H9 (cell line): ENCODE results near the gene UBAP1. TPM values are rescaled to one million over a fixed set of nuclear protein-coding genes. Genes with fewer than 3 reads are reported as not detected.
A peak's percentile ranks its signal among the peaks of the same experiment; 100 is the strongest.

Source experiments
- DNase-seq: peaks from one replicate; pipeline ENCODE4 v3.0.0-alpha.2; 2017
- H2AFZ ChIP-seq: one replicate; pipeline ENCODE4 v1.6.1; 2013; ENCODE audit warnings: mild to moderate bottlenecking, low read length, control low read depth, moderate library complexity
- H2AK5ac ChIP-seq: 2 replicates; pipeline ENCODE4 v1.6.1; 2013; ENCODE audit warnings: low read length, control low read depth, mixed read lengths; ENCODE audit not compliant: insufficient read length
- H2BK120ac ChIP-seq: one replicate; pipeline ENCODE4 v1.6.1; 2013; ENCODE audit warnings: low read depth, mild to moderate bottlenecking, low read length, control low read depth, inconsistent platforms; ENCODE audit not compliant: poor library complexity, severe bottlenecking
- H2BK12ac ChIP-seq: 2 replicates; pipeline ENCODE4 v1.6.1; 2013; ENCODE audit warnings: low read length, control low read depth, mixed read lengths, low read depth; ENCODE audit not compliant: insufficient read length
- H2BK15ac ChIP-seq: 2 replicates; pipeline ENCODE4 v1.6.1; 2013; ENCODE audit warnings: low read depth, low read length, control low read depth
- H2BK20ac ChIP-seq: one replicate; pipeline ENCODE4 v1.6.1; 2013; ENCODE audit warnings: low read depth, mild to moderate bottlenecking, low read length, control low read depth, inconsistent platforms; ENCODE audit not compliant: poor library complexity, severe bottlenecking
- H2BK5ac ChIP-seq: 2 replicates; pipeline ENCODE4 v1.6.1; 2013; ENCODE audit warnings: low read length, control low read depth, mixed read lengths; ENCODE audit not compliant: insufficient read length
- H3K14ac ChIP-seq: 2 replicates; pipeline ENCODE4 v1.6.1; 2013; ENCODE audit warnings: low read length, control low read depth; ENCODE audit not compliant: insufficient read depth
- H3K18ac ChIP-seq: 2 replicates; pipeline ENCODE4 v1.6.1; 2013; ENCODE audit warnings: low read depth, mild to moderate bottlenecking, mixed read lengths, low read length, control low read depth; ENCODE audit not compliant: insufficient read length
- H3K23ac ChIP-seq: 2 replicates; pipeline ENCODE4 v1.6.1; 2013; ENCODE audit warnings: low read length, control low read depth, mixed read lengths, low read depth; ENCODE audit not compliant: insufficient read length
- H3K23me2 ChIP-seq: 2 replicates; pipeline ENCODE4 v1.6.1; 2013; ENCODE audit warnings: low read depth, mild to moderate bottlenecking, mixed read lengths, low read length, control low read depth; ENCODE audit not compliant: insufficient read length, poor library complexity, severe bottlenecking
- H3K27ac ChIP-seq: 2 replicates; pipeline ENCODE4 v1.5.1; 2013; ENCODE audit warnings: low read length, control low read depth, mixed read lengths, low read depth; ENCODE audit not compliant: insufficient read length
- H3K27me3 ChIP-seq: 2 replicates; pipeline ENCODE4 v1.6.1; 2013; ENCODE audit warnings: low read length, control low read depth, inconsistent platforms; ENCODE audit not compliant: insufficient read depth
- H3K4ac ChIP-seq: 2 replicates; pipeline ENCODE4 v1.6.1; 2013; ENCODE audit warnings: low read depth, mild to moderate bottlenecking, control low read depth, inconsistent platforms, low read length, moderate library complexity
- H3K4me1 ChIP-seq: 2 replicates; pipeline ENCODE4 v1.6.1; 2013; ENCODE audit warnings: low read length, control low read depth, inconsistent platforms; ENCODE audit not compliant: insufficient read depth
- H3K4me2 ChIP-seq: 2 replicates; pipeline ENCODE4 v1.6.1; 2013; ENCODE audit warnings: low read length, control low read depth, mixed read lengths; ENCODE audit not compliant: insufficient read length, insufficient read depth
- H3K56ac ChIP-seq: 2 replicates; pipeline ENCODE4 v1.6.1; 2013; ENCODE audit warnings: low read depth, mild to moderate bottlenecking, mixed read lengths, low read length, control low read depth; ENCODE audit not compliant: insufficient read length
- H3K79me1 ChIP-seq: 2 replicates; pipeline ENCODE4 v1.6.1; 2013; ENCODE audit warnings: low read depth, mild to moderate bottlenecking, moderate library complexity, low read length, control low read depth, inconsistent platforms; ENCODE audit not compliant: insufficient read depth, poor library complexity, severe bottlenecking
- H3K79me2 ChIP-seq: 2 replicates; pipeline ENCODE4 v1.6.1; 2013; ENCODE audit warnings: low read length, control low read depth, inconsistent platforms; ENCODE audit not compliant: insufficient read depth
- H3K9ac ChIP-seq: 2 replicates; pipeline ENCODE4 v1.6.1; 2013; ENCODE audit warnings: low read length, control low read depth, mixed read lengths; ENCODE audit not compliant: insufficient read length; ENCODE audit errors: extremely low read depth
- H3K9me3 ChIP-seq: one replicate; pipeline ENCODE4 v1.6.1; 2013; ENCODE audit warnings: low read depth, low read length, inconsistent platforms; ENCODE audit not compliant: control insufficient read depth
- H3T11ph ChIP-seq: one replicate; pipeline ENCODE4 v1.6.1; 2013; ENCODE audit warnings: mild to moderate bottlenecking, low read length, control low read depth, inconsistent platforms
- H4K20me1 ChIP-seq: one replicate; pipeline ENCODE4 v1.6.1; 2013; ENCODE audit not compliant: control insufficient read depth, insufficient read length, insufficient read depth
- H4K5ac ChIP-seq: 2 replicates; pipeline ENCODE4 v1.6.1; 2013; ENCODE audit warnings: low read depth, mild to moderate bottlenecking, mixed read lengths, low read length, control low read depth; ENCODE audit not compliant: insufficient read length
- H4K8ac ChIP-seq: replicated peaks from 2 replicates; pipeline ENCODE4 v1.6.1; 2013; ENCODE audit warnings: low read length, control low read depth, mixed read lengths, low read depth; ENCODE audit not compliant: insufficient read length
- H4K91ac ChIP-seq: 2 replicates; pipeline ENCODE4 v1.6.1; 2013; ENCODE audit warnings: low read depth, mild to moderate bottlenecking, moderate library complexity, mixed read lengths, low read length, control low read depth; ENCODE audit not compliant: insufficient read length
- H3K27ac Mint-ChIP-seq, 3 experiments: 2 replicates in 2 of 3; 3 replicates in 1 of 3; pipeline ENCODE4 v1.8.0; 2020 to 2021; ENCODE audit warnings: mixed read lengths in 3 of 3, mild to moderate bottlenecking in 1 of 3, moderate library complexity in 1 of 3
- H3K27me3 Mint-ChIP-seq: 2 replicates; pipeline ENCODE4 v1.8.0; 2021; ENCODE audit warnings: low read depth, mild to moderate bottlenecking, moderate library complexity, mixed read lengths
- H3K36me3 Mint-ChIP-seq, 3 experiments: 2 replicates in 2 of 3; 3 replicates in 1 of 3; pipeline ENCODE4 v1.8.0; 2020 to 2021; ENCODE audit warnings: low read depth in 3 of 3, mixed read lengths in 3 of 3; ENCODE audit not compliant: insufficient read depth in 1 of 3
- H3K4me1 Mint-ChIP-seq, 2 experiments: 2 replicates each; pipeline ENCODE4 v1.8.0; 2020; ENCODE audit warnings: mixed read lengths in 2 of 2
- H3K4me3 Mint-ChIP-seq, 2 experiments: 2 replicates in 1 of 2; 3 replicates in 1 of 2; pipeline ENCODE4 v1.8.0; 2020 to 2021; ENCODE audit warnings: mild to moderate bottlenecking in 2 of 2, mixed read lengths in 2 of 2, moderate library complexity in 1 of 2
- H3K9me3 Mint-ChIP-seq, 2 experiments: 2 replicates in 1 of 2; 3 replicates in 1 of 2; pipeline ENCODE4 v1.8.0; 2020; ENCODE audit warnings: mild to moderate bottlenecking in 2 of 2, mixed read lengths in 2 of 2, moderate library complexity in 1 of 2
- WGBS: extraction: QIAGEN DNeasy Blood & Tissue Kit; methylation state at CpG from one replicate; pipeline ENCODE4 v1.1.7; 2013; ENCODE audit warnings: missing lambda C conversion rate, low lambda C conversion rate, mixed read lengths; ENCODE audit not compliant: insufficient read length; ENCODE audit errors: extremely low coverage; 5-methylcytosine and 5-hydroxymethylcytosine counted together
- long read RNA-seq: library from polyadenylated mRNA; unstranded; transcript quantifications from one replicate; pipeline ENCODE4 v2.0.0, GENCODE V29; 2020
- total RNA-seq: library from RNA; stranded (reverse); gene quantifications from 2 replicates; pipeline ENCODE4 v1.2.1, GENCODE V29; 2021
- TF ChIP-seq, protein P1 (sequence below): fragments of 200-600 bp; sonication (generic); conservative IDR thresholded peaks from 3 replicates; pipeline ENCODE4 v1.8.0; 2021; ENCODE audit warnings: antibody characterized with exemption, mild to moderate bottlenecking

UBAP1 gene
- 32.1 and 32.6 TPM in 2 replicates for total RNA-seq
- long read RNA-seq, transcript UBAP1-201 (7 exons, 2,735 nt): major isoform, 248 of 293 reads
- long read RNA-seq, transcript UBAP1-204 (6 exons, 2,029 nt): minor isoform, 15 of 293 reads
- long read RNA-seq, partial matches to known transcripts: 8 of 293 reads
- long read RNA-seq, other reads (novel, unspliced or antisense): 18 of 293 reads

DNA sequence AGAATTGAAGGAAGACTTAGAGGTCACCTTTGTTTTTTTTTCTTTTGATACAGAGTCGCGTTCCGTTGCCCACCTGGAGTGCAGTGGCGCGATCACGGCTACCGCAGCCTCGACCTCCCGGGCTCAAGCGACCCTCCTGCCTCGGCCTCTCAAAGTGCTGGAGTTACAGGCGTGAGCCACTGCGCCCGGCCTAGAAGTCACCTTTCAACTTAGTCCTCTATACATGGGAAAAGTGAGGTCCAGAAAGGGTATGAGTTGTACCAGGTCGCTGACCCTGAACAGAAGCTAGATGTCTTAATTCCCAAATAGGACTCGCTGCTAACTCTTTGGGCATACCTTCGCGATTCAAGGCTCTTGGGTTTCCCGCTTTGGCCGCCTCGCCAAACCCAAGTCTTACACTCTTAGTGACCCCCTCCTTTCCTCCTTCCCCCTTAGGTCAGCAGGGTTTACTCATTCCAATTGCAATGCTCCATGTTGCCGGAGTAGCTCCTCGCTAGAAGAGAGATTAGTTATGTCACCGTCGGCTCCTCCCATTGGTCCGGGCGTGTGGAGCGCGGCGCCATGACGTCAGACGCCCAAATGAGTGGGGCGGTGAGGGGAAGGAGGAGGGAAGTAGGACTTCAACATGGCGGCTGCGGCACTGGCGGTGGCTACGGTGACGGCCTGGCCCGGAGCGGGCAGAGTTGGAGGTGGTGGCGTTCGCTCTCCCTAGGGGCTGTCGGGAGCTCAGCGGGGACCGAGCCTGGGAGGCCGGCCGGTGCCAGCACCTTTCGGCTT, at the start of gene UBAP1:
UBAP1 (plus strand) TSS at position 608 of the 777 bp plus-strand sequence. CDS start 41,872 bp downstream, outside the sequence.
- Histone ChIP-seq H3K79me1 (no peaks in the 10 kb centered on the region), H3K79me2 (peaks cover 2% of the 10 kb centered on the region; the same call in 1 of the 2 replicates), H3K23me2 (no peaks in the 10 kb centered on the region), H3K4ac (no peak within 1 kb of the TSS), H4K5ac (peak within 1 kb of the TSS; percentile 70), H3K4me2 (peak within 1 kb of the TSS; percentile 96), H3K27me3 (no peaks in the 10 kb centered on the region), H2BK120ac (no peak within 1 kb of the TSS), H4K8ac (no peak within 1 kb of the TSS), H3K14ac (peak within 1 kb of the TSS; percentile 99), H3T11ph (no peak within 1 kb of the TSS), H3K27ac (peak within 1 kb of the TSS; percentile 9), H3K9ac (peak within 1 kb of the TSS; percentile 87), H2BK12ac (peak within 1 kb of the TSS; percentile 79), H4K20me1 (no peaks in the 10 kb centered on the region), H2BK5ac (peak within 1 kb of the TSS; percentile 32), H2BK20ac (peak within 1 kb of the TSS; percentile 83), H2BK15ac (no peak within 1 kb of the TSS; the same call in 1 of the 2 replicates), H2AK5ac (no peak within 1 kb of the TSS), H4K91ac (no peak within 1 kb of the TSS), H3K4me1 (0 out of 2 replicates have a peak, but pooled peaks cover 3% of the 10 kb centered on the region), H3K9me3 (no peaks in the 10 kb centered on the region), H3K18ac (peak within 1 kb of the TSS; percentile 96), H3K56ac (no peak within 1 kb of the TSS), H3K23ac (no peak within 1 kb of the TSS), H2AFZ (peak within 1 kb of the TSS; percentile 50)
- Mint-ChIP-seq H3K27ac (peak within 1 kb of the TSS; percentile 99 to 100 (median 100)), H3K27me3 (no peaks in the 10 kb centered on the region), H3K4me1 (peaks cover 4% of the 10 kb centered on the region in 2 experiments; a peak in 1 of 4 replicates), H3K4me3 (peak within 1 kb of the TSS; percentile 94 to 98), H3K36me3 (peaks cover 0 to 6% (median 4%) of the 10 kb centered on the region in 3 experiments; a peak in 4 of 7 replicates), H3K9me3 (peaks cover 0 to 4% of the 10 kb centered on the region in 2 experiments; a peak in 1 of 5 replicates)
- DNase-seq: peak; percentile 98
- no CpG with 5 or more reads among the region's 48 CpGs for WGBS
- TF ChIP-seq, protein P1, sequence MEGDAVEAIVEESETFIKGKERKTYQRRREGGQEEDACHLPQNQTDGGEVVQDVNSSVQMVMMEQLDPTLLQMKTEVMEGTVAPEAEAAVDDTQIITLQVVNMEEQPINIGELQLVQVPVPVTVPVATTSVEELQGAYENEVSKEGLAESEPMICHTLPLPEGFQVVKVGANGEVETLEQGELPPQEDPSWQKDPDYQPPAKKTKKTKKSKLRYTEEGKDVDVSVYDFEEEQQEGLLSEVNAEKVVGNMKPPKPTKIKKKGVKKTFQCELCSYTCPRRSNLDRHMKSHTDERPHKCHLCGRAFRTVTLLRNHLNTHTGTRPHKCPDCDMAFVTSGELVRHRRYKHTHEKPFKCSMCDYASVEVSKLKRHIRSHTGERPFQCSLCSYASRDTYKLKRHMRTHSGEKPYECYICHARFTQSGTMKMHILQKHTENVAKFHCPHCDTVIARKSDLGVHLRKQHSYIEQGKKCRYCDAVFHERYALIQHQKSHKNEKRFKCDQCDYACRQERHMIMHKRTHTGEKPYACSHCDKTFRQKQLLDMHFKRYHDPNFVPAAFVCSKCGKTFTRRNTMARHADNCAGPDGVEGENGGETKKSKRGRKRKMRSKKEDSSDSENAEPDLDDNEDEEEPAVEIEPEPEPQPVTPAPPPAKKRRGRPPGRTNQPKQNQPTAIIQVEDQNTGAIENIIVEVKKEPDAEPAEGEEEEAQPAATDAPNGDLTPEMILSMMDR: no peak
